A673 (cell line): ENCODE results near the gene CPB1. TPM values are rescaled to one million over a fixed set of nuclear protein-coding genes. Genes with fewer than 3 reads are reported as not detected.

Experiments used
- BruUV-seq: library from RNA; stranded (reverse); fragments of 400-500 nt; replicated peaks from 2 replicates; lab custom pipeline; 2021; lab: Mats Ljungman, UMichigan
- CTCF ChIA-PET: fragments of 300-600 bp; sonication (Branson Sonifier 250); formaldehyde crosslinking; loops from one replicate; lab custom pipeline; 2022; ENCODE audit warnings: antibody characterized with exemption; lab: Charles Lee
- POLR2A ChIA-PET: fragments of 300-600 bp; sonication (Branson Sonifier 250); formaldehyde crosslinking; loops from one replicate; lab custom pipeline; 2022; ENCODE audit warnings: antibody characterized with exemption; ENCODE audit not compliant: low non-redundant PET; lab: Charles Lee
- DNase-seq: peaks from one replicate; pipeline ENCODE4 v3.0.0-alpha.2; 2015; ENCODE audit warnings: low spot score
- H3K27ac ChIP-seq: fragments of 200-600 bp; sonication (generic); 2 replicates; pipeline ENCODE4 v1.5.1; 2016; ENCODE audit warnings: mixed run types, low read depth, mild to moderate bottlenecking, mixed read lengths, antibody characterized with exemption, low read length; ENCODE audit not compliant: poor library complexity, severe bottlenecking
- H3K27me3 ChIP-seq: fragments of 200-600 bp; sonication (generic); replicated peaks from 2 replicates; pipeline ENCODE4 v1.6.1; 2017; ENCODE audit warnings: mixed run types, low read depth, mild to moderate bottlenecking, mixed read lengths, antibody characterized with exemption, low read length; ENCODE audit not compliant: insufficient read depth, poor library complexity
- H3K36me3 ChIP-seq: fragments of 200-600 bp; sonication (generic); 2 replicates; pipeline ENCODE4 v1.6.1; 2016; ENCODE audit warnings: mixed run types, mild to moderate bottlenecking, mixed read lengths, antibody characterized with exemption, low read length; ENCODE audit not compliant: insufficient read depth, poor library complexity, severe bottlenecking
- H3K4me1 ChIP-seq: fragments of 200-600 bp; sonication (generic); 2 replicates; pipeline ENCODE4 v1.6.1; 2017; ENCODE audit warnings: mixed run types, mild to moderate bottlenecking, mixed read lengths, antibody characterized with exemption, low read length; ENCODE audit not compliant: insufficient read depth, poor library complexity, severe bottlenecking
- H3K4me3 ChIP-seq: fragments of 200-600 bp; sonication (generic); 2 replicates; pipeline ENCODE4 v1.5.1; 2016; ENCODE audit warnings: low read depth, mixed run types, mild to moderate bottlenecking, mixed read lengths, low read length; ENCODE audit not compliant: poor library complexity, severe bottlenecking
- H3K9me3 ChIP-seq: fragments of 200-600 bp; sonication (generic); 2 replicates; pipeline ENCODE4 v1.6.1; 2016; ENCODE audit warnings: mixed run types, low read depth, mild to moderate bottlenecking, mixed read lengths, antibody characterized with exemption, low read length; ENCODE audit not compliant: poor library complexity, severe bottlenecking
- CTCF ChIP-seq: fragments of 300-800, 200-600 bp; sonication (generic); conservative IDR thresholded peaks from 2 replicates; pipeline ENCODE4 v1.5.1; 2017; ENCODE audit warnings: low read depth, mild to moderate bottlenecking, antibody characterized with exemption, low read length, moderate library complexity, mixed read lengths
- EZH2 ChIP-seq: fragments of 200-600 bp; sonication (generic); IDR thresholded peaks from 2 replicates; pipeline ENCODE4 v1.6.1; 2017; ENCODE audit warnings: borderline replicate concordance, low read depth, mild to moderate bottlenecking, mixed read lengths, antibody characterized with exemption, low read length; ENCODE audit not compliant: poor library complexity, severe bottlenecking
- intact Hi-C: fragments of 100-400 bp; cut with micrococcal nuclease; formaldehyde crosslinking; loops from one replicate; pipeline ENCODE4 v1.10.0; 2022; ENCODE audit not compliant: unreplicated experiment
- total RNA-seq: library from RNA; stranded (reverse); gene quantifications from 2 replicates; pipeline ENCODE4 v1.2.3, GENCODE V29; 2021

CPB1 gene
- total RNA-seq, 1 experiment from 2014 or later = not detected

GRCh38 chr3:148906667-148907066, 79.1 kb downstream of the CPB1 start:
- no peak for DNase-seq
- H3K27ac ChIP-seq = no peak overlapping the region
- ChIA-PET CTCF (no interaction called here), POLR2A (no interaction called here)
- TF ChIP-seq EZH2 = no peak
- TF ChIP-seq CTCF = no peak
- peaks cover 15% of the 10 kb centered on the region for H3K4me1 ChIP-seq
- H3K4me3 ChIP-seq = no peak overlapping the region
- no peaks in the 10 kb centered on the region for H3K9me3 ChIP-seq
- intact Hi-C loops = no loop called here
- H3K27me3 ChIP-seq = no peaks in the 10 kb centered on the region
- BruUV-seq = no TSS peak
- H3K36me3 ChIP-seq = no peaks in the 10 kb centered on the region

Other genes starting within 250 kb of the CPB1 start
- not detected in 2 replicates for gene AGTR1, start 129.9 kb upstream of the CPB1 start, total RNA-seq
- gene CPA3, start 37.5 kb downstream of the CPB1 start, total RNA-seq = not detected in 2 replicates
- gene GYG1, start 163.7 kb downstream of the CPB1 start, total RNA-seq = 5.1 and 8.7 TPM in 2 replicates